ENCODE measurements around the gene GDAP1L1.

GDAP1L1 gene

DNA sequence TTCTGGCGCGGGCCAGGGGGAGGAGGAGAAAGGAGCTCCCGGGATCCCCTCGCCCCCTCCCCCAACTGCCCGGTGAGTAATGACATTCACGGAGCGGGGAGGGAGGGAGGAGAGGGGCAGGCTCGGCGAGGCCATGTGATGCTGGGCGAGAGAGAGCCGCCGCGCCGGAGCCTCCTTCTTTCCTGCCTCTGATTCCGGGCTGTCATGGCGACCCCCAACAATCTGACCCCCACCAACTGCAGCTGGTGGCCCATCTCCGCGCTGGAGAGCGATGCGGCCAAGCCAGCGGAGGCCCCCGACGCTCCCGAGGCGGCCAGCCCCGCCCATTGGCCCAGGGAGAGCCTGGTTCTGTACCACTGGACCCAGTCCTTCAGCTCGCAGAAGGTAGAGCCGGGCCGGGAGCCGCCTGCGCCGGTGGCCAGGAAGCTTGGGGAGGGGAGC, at the start of gene GDAP1L1:
Gene GDAP1L1, plus strand, starts transcription at position 178 of the 441 bp plus-strand sequence. Its CDS starts 27 bp downstream, at position 205.
- H3K4me2 ChIP-seq: no peak within 1 kb of the TSS
- H3K27me3 ChIP-seq: no peaks in the 10 kb centered on the region
- no peak for TF ChIP-seq Cebpa-rat (IDR thresholded peaks at IDR 0.05)
- H3K9me3 ChIP-seq: no peaks in the 10 kb centered on the region
- no peak within 1 kb of the TSS for H3K9ac ChIP-seq
- no peak within 1 kb of the TSS for H3K27ac ChIP-seq
- H3K36me3 ChIP-seq: no peaks in the 10 kb centered on the region
- H3K4me1 ChIP-seq: no peaks in the 10 kb centered on the region
- peaks cover 60% of the 10 kb centered on the region for H4K20me1 ChIP-seq
- no peak within 1 kb of the TSS for H3K4me3 ChIP-seq

DNA sequence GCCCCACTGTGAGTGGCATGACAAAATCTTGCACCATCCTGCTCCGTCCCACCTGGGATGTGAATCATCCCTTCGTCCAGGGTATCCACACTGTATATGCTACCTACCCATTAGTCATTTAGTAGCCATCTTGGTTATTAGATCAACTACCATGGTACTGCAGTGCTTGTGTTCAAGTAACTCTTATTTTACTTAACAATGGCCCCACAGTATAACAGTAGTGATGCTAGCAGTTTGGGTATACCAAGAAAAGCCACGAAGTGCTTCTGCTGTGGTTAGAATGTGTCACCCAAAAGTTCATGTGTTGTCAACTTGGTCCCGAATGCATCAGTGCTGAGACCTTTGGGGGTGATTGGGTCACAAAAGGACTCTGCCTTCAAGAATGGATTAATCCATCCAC, 48.2 kb upstream of the GDAP1L1 start:
- H3K4me1 ChIP-seq: peaks cover 20% of the 10 kb centered on the region
- TF ChIP-seq Cebpa-rat (IDR thresholded peaks at IDR 0.05): no peak
- peaks cover 70% of the 10 kb centered on the region for H3K36me3 ChIP-seq
- H3K9ac ChIP-seq: no peak overlapping the region
- H3K27ac ChIP-seq: no peak overlapping the region
- H3K9me3 ChIP-seq: no peaks in the 10 kb centered on the region
- H4K20me1 ChIP-seq: peaks cover 80% of the 10 kb centered on the region
- H3K4me2 ChIP-seq: no peak overlapping the region
- no peak overlapping the region for H3K4me3 ChIP-seq
- H3K27me3 ChIP-seq: no peaks in the 10 kb centered on the region

GRCh38 chr20:44199877-44200276, 47.2 kb upstream of the GDAP1L1 start:
- TF ChIP-seq Cebpa-rat (IDR thresholded peaks at IDR 0.05): no peak
- Histone ChIP-seq H4K20me1 (peaks cover 90% of the 10 kb centered on the region), H3K4me1 (peaks cover 10% of the 10 kb centered on the region), H3K36me3 (peaks cover 79% of the 10 kb centered on the region), H3K9me3 (no peaks in the 10 kb centered on the region), H3K27me3 (no peaks in the 10 kb centered on the region), H3K4me3 (no peak overlapping the region), H3K9ac (no peak overlapping the region), H3K4me2 (no peak overlapping the region), H3K27ac (no peak overlapping the region)

DNA sequence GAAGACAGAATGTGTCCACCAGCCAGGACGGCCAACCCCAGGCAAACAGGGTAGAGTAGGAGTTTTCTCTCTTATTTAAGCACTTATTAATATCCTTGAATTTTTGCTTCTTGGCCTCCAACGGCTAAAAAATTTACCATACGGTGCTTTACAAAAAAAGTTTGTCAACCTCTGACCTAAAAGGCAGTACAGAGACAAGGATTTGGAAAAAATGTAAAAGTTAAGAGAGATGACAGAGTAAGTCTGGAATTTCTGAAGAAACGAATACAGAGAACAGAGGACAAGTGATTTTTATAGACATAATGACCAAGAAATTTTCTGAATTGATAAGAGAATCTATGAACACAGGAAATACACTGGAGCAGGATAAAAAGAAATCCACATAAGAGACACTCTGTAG, 46.7 kb upstream of the GDAP1L1 start:
- no peaks in the 10 kb centered on the region for H3K27me3 ChIP-seq
- peaks cover 94% of the 10 kb centered on the region for H4K20me1 ChIP-seq
- no peak overlapping the region for H3K4me3 ChIP-seq
- H3K4me2 ChIP-seq: no peak overlapping the region
- no peaks in the 10 kb centered on the region for H3K9me3 ChIP-seq
- no peak overlapping the region for H3K27ac ChIP-seq
- H3K9ac ChIP-seq: no peak overlapping the region
- H3K36me3 ChIP-seq: peaks cover 84% of the 10 kb centered on the region
- no peak for TF ChIP-seq Cebpa-rat (IDR thresholded peaks at IDR 0.05)
- H3K4me1 ChIP-seq: peaks cover 6% of the 10 kb centered on the region

- Histone ChIP-seq H3K36me3 (peaks cover 86% of the 10 kb centered on the region), H3K9ac (no peak overlapping the region), H3K4me3 (no peak overlapping the region), H3K9me3 (no peaks in the 10 kb centered on the region), H3K27me3 (no peaks in the 10 kb centered on the region), H3K27ac (no peak overlapping the region), H3K4me2 (no peak overlapping the region), H3K4me1 (0 out of 2 replicates have a peak, but pooled peaks cover under 1% of the 10 kb centered on the region), H4K20me1 (peaks cover 95% of the 10 kb centered on the region)
- no peak for TF ChIP-seq Cebpa-rat (IDR thresholded peaks at IDR 0.05)
Observed at GRCh38 chr20:44200983-44201382, 46.1 kb upstream of the GDAP1L1 start.

DNA sequence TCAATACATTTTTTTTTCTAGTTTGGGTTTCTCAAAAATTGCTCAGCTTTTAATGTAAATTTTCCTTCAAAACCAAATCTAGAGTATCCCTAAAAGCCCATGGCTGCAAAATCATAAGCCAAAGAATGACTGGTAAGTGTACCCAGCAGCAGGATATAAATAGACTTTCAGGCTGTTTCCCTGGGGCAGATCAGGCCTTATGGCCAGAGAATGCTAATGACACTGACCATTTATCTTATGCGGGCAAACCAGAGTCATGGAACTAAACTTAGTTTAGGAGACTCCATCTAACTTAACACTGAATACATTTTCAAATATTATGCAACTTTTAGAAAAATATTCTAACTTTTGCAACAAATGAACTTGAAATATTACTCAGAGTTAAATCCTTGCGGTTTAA, 43.9 kb upstream of the GDAP1L1 start:
- no peak for TF ChIP-seq Cebpa-rat (IDR thresholded peaks at IDR 0.05)
- Histone ChIP-seq H3K27ac (no peak overlapping the region), H4K20me1 (peaks cover 95% of the 10 kb centered on the region), H3K4me3 (no peak overlapping the region), H3K36me3 (peaks cover 73% of the 10 kb centered on the region), H3K4me1 (peaks cover 20% of the 10 kb centered on the region), H3K27me3 (no peaks in the 10 kb centered on the region), H3K9ac (no peak overlapping the region), H3K9me3 (no peaks in the 10 kb centered on the region), H3K4me2 (no peak overlapping the region)

GRCh38 chr20:44204156-44204831, 42.8 kb upstream of the GDAP1L1 start:
- peaks cover 99% of the 10 kb centered on the region for H4K20me1 ChIP-seq

GRCh38 chr20:44204832-44205215, 42.3 kb upstream of the GDAP1L1 start:
- H3K27ac ChIP-seq: no peak overlapping the region
- peaks cover 59% of the 10 kb centered on the region for H3K36me3 ChIP-seq
- H3K27me3 ChIP-seq: no peaks in the 10 kb centered on the region
- no peaks in the 10 kb centered on the region for H3K9me3 ChIP-seq
- no peak for TF ChIP-seq Cebpa-rat (IDR thresholded peaks at IDR 0.05)
- peaks cover 99% of the 10 kb centered on the region for H4K20me1 ChIP-seq
- no peak overlapping the region for H3K4me3 ChIP-seq
- H3K4me2 ChIP-seq: no peak overlapping the region
- peaks cover 36% of the 10 kb centered on the region for H3K4me1 ChIP-seq
- H3K9ac ChIP-seq: no peak overlapping the region

More at GRCh38 chr20:44204156-44204831, 42.8 kb upstream of the GDAP1L1 start:
- Histone ChIP-seq H3K4me3 (no peak overlapping the region), H3K27me3 (no peaks in the 10 kb centered on the region), H3K4me1 (peaks cover 32% of the 10 kb centered on the region), H3K27ac (no peak overlapping the region), H3K9ac (no peak overlapping the region), H3K36me3 (peaks cover 64% of the 10 kb centered on the region), H3K9me3 (no peaks in the 10 kb centered on the region), H3K4me2 (no peak overlapping the region)
- TF ChIP-seq Cebpa-rat (IDR thresholded peaks at IDR 0.05): no peak

- no peak overlapping the region for H3K4me2 ChIP-seq
- no peak overlapping the region for H3K9ac ChIP-seq
- H3K27ac ChIP-seq: no peak overlapping the region
- TF ChIP-seq Cebpa-rat (IDR thresholded peaks at IDR 0.05): no peak
- H3K27me3 ChIP-seq: no peaks in the 10 kb centered on the region
- peaks cover 92% of the 10 kb centered on the region for H4K20me1 ChIP-seq
- peaks cover 45% of the 10 kb centered on the region for H3K36me3 ChIP-seq
- H3K9me3 ChIP-seq: no peaks in the 10 kb centered on the region
- H3K4me1 ChIP-seq: peaks cover 37% of the 10 kb centered on the region
- H3K4me3 ChIP-seq: no peak overlapping the region
Observed at GRCh38 chr20:44206132-44206531, 41.0 kb upstream of the GDAP1L1 start.

DNA sequence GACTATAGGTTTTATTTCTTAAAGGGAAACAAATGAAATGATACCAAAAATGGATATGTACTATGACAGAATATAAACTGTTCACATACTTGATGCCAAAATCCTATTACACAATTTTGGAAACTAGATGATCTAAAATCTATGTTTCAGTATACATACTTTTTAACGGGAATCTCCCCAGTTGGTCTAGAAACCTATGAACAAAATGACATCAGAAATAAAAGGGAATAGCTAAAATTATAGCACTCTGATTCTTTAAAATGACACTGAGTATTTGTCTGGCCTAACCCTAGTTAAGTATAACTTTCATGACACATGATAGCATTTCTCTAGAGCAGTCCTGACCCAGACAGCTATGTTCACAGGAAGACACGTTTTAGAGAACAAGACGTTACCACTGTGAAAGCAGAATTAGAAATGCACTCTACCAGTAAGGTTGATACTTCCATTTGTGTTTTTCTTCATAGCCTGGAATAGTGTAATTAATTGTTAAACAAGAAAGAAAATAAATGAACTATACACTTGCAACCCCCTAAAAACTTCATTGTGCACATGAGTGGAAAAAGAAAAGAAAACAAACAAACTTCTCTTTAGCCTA, 39.9 kb upstream of the GDAP1L1 start:
- H4K20me1 ChIP-seq: peaks cover 82% of the 10 kb centered on the region
- H3K4me2 ChIP-seq: peak overlapping the region; percentile 95
- H3K36me3 ChIP-seq: peaks cover 35% of the 10 kb centered on the region
- TF ChIP-seq Cebpa-rat (IDR thresholded peaks at IDR 0.05): no peak
- H3K9me3 ChIP-seq: no peaks in the 10 kb centered on the region
- H3K4me3 ChIP-seq: no peak overlapping the region
- H3K27me3 ChIP-seq: no peaks in the 10 kb centered on the region
- no peak overlapping the region for H3K27ac ChIP-seq
- H3K9ac ChIP-seq: no peak overlapping the region
- H3K4me1 ChIP-seq: peaks cover 48% of the 10 kb centered on the region
